Measurements from ENCODE around the gene RNU7-1. TPM values are rescaled to one million over a fixed set of nuclear protein-coding genes. Genes with fewer than 3 reads are reported as not detected.

RNU7-1 gene
- polyA plus RNA-seq, 1 experiment: not detected

DNA sequence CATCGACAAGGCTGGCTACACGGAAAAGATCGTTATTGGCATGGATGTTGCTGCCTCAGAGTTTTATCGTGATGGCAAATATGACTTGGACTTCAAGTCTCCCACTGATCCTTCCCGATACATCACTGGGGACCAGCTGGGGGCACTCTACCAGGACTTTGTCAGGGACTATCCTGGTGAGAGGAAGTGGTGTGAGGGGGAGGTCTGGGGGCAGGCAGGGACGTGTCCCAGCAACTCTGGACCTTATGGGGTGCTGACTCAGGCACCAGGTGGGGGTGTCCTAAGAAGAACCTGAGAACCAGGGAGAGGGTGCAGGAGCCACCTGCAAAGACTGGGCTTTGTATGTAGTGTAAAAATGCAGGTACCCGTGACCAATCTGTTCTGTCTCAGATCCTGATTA, 24.0 kb upstream of the RNU7-1 start:
- no peak for DNase-seq (ENCODE audit: low read depth)
- ChIA-PET POLR2A (no interaction called here), CTCF (interaction anchor here (0.8 to 2.0 kb wide), 3 partner anchors 18 to 45 kb away, joined by 4 to 8 read pairs (median 4); no protein-coding TSS in a partner anchor)
- no peaks in the 10 kb centered on the region for H3K27me3 ChIP-seq (ENCODE audit: control insufficient read depth, insufficient read depth, low read length)
- H3K36me3 ChIP-seq (ENCODE audit: control insufficient read depth, insufficient read depth, low read length): peaks cover 24% of the 10 kb centered on the region
- H3K4me3 ChIP-seq (ENCODE audit: low read depth, low read length): no peak overlapping the region
- TF ChIP-seq CTCF (IDR thresholded peaks at IDR 0.05; ENCODE audit: insufficient read depth, low read depth, low read length): no peak

DNA sequence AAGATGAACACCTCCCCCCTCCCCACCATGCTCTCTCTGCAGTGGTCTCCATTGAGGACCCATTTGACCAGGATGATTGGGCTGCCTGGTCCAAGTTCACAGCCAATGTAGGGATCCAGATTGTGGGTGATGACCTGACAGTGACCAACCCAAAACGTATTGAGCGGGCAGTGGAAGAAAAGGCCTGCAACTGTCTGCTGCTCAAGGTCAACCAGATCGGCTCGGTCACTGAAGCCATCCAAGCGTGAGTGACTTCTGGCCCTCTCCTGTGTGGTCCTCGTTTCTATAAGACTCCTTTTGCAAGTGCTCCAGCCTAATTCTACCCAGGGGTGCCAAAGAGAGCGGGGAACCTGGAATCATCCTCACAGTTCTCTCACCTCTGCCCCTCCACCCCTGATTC, 22.1 kb upstream of the RNU7-1 start:
- ChIA-PET POLR2A (interaction anchor here (0.5 kb wide), 1 partner anchor 19 kb away, joined by 3 read pairs; no protein-coding TSS in a partner anchor), CTCF (interaction anchor here (1.1 to 6.6 kb wide), 6 partner anchors 14 to 188 kb away, joined by 3 to 129 read pairs (median 4); no protein-coding TSS in a partner anchor)
- Histone ChIP-seq H3K36me3 (ENCODE audit: control insufficient read depth, insufficient read depth, low read length) (peaks cover 19% of the 10 kb centered on the region), H3K27me3 (ENCODE audit: control insufficient read depth, insufficient read depth, low read length) (no peaks in the 10 kb centered on the region), H3K4me3 (ENCODE audit: low read depth, low read length) (no peak overlapping the region)
- DNase-seq (ENCODE audit: low read depth): no peak
- TF ChIP-seq CTCF (IDR thresholded peaks at IDR 0.05; ENCODE audit: insufficient read depth, low read depth, low read length): no peak

DNA sequence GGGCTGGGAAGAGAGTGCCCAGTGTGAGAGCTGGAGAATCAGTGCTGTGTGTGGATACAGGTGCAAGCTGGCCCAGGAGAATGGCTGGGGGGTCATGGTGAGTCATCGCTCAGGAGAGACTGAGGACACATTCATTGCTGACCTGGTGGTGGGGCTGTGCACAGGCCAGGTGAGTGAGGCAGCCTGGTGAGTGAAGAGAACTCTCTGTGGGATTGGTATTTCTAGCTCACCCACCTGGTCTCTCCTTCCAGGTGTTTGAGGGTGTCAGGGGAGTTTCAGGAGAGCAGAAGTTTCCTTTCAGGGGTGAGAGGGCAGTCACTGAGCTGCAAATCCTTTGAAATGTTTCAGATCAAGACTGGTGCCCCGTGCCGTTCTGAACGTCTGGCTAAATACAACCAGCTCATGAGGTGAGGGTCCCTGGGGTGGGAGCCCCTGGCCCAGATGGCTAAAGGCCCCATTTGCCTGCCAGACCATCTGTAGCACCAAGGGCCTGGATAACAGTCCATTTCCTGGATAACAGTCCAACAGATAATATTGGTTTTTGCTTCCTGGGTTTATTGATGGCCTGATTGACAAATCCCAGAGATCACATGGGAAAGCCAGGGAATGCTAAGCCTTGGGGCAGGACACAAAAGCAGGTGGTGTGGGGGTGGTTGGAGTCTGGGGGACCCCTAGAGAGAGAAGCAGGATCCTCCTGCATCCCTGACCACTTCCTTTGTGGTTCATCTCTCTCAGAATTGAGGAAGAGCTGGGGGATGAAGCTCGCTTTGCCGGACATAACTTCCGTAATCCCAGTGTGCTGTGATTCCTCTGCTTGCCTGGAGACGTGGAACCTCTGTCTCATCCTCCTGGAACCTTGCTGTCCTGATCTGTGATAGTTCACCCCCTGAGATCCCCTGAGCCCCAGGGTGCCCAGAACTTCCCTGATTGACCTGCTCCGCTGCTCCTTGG, 21.3 kb upstream of the RNU7-1 start:
- Histone ChIP-seq H3K36me3 (ENCODE audit: control insufficient read depth, insufficient read depth, low read length) (peaks cover 17% of the 10 kb centered on the region), H3K27me3 (ENCODE audit: control insufficient read depth, insufficient read depth, low read length) (no peaks in the 10 kb centered on the region), H3K4me3 (ENCODE audit: low read depth, low read length) (no peak overlapping the region)
- ChIA-PET CTCF (interaction anchor here (0.6 to 6.6 kb wide), 5 partner anchors 16 to 420 kb away, joined by 3 to 129 read pairs (median 4); no protein-coding TSS in a partner anchor), POLR2A (interaction anchor here (0.5 kb wide), 1 partner anchor 20 kb away, joined by 3 read pairs; no protein-coding TSS in a partner anchor)
- no peak for DNase-seq (ENCODE audit: low read depth)
- TF ChIP-seq CTCF (IDR thresholded peaks at IDR 0.05; ENCODE audit: insufficient read depth, low read depth, low read length): no peak

GRCh38 chr12:6923003-6923732, 20.4 kb upstream of the RNU7-1 start:
- ChIA-PET CTCF (interaction anchor here (0.6 to 6.6 kb wide), 17 partner anchors 9 to 421 kb away, joined by 3 to 129 read pairs (median 8); partner anchors contain the start of genes C1RL, ENO2, LRRC23 and PHB2), POLR2A (interaction anchor here (0.5 kb wide), 1 partner anchor 414 kb away, joined by 3 read pairs; no protein-coding TSS in a partner anchor)
- Histone ChIP-seq H3K36me3 (ENCODE audit: control insufficient read depth, insufficient read depth, low read length) (peaks cover 13% of the 10 kb centered on the region), H3K4me3 (ENCODE audit: low read depth, low read length) (no peak overlapping the region), H3K27me3 (ENCODE audit: control insufficient read depth, insufficient read depth, low read length) (no peaks in the 10 kb centered on the region)
- no peak for TF ChIP-seq CTCF (IDR thresholded peaks at IDR 0.05; ENCODE audit: insufficient read depth, low read depth, low read length)
- DNase-seq (ENCODE audit: low read depth): no peak

Measured in BJ (cell line).